HCT116 (cell line): Measurements from ENCODE around the gene GMEB2.

Source experiments
- CTCF ChIP-seq, 3 experiments: fragments of 200-600 bp in 1 of 3; sonication (generic) in 1 of 3; IDR thresholded peaks in 2 of 3; conservative IDR thresholded peaks in 1 of 3; 2 replicates each; pipeline ENCODE4 v1.5.1; 2012 to 2017; ENCODE audit warnings: low read depth in 2 of 3, low read length in 2 of 3, antibody characterized with exemption in 1 of 3, borderline replicate concordance in 1 of 3, control low read depth in 1 of 3, mild to moderate bottlenecking in 1 of 3, mixed read lengths in 1 of 3, mixed run types in 1 of 3, moderate library complexity in 1 of 3; ENCODE audit not compliant: insufficient read depth in 1 of 3
- POLR2A ChIP-seq: IDR thresholded peaks from 2 replicates; pipeline ENCODE4 v1.7.0; 2011; ENCODE audit warnings: borderline replicate concordance; ENCODE audit not compliant: insufficient read depth, insufficient read length; ENCODE audit errors: extremely low read depth
- ZBTB33 ChIP-seq: IDR thresholded peaks from 2 replicates; pipeline ENCODE4 v1.6.1; 2011; ENCODE audit warnings: mild to moderate bottlenecking, low read length, moderate library complexity; ENCODE audit not compliant: insufficient replicate concordance; ENCODE audit errors: extremely low read depth

DNA sequence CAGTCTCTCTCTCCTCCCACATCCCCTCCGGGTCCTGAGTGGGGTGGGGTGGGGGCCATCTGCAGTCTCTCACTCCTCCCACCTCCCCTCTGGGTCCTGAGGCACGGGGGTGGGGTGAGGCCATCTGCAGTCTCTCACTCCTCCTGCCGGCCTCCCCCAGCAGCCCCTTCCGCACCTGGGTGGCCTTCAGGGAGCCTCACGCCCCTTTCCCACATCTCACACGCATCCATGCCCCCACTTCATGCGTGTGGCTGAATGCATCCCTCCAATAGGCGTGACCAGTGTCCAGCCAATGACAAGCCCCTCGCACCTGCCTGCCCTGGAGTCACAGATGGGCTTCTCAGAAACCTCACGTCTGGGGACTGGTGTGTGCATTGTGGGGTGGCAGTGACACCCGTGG lies 78.4 kb downstream of the GMEB2 start:
- TF ChIP-seq CTCF (IDR thresholded peaks at IDR 0.05 in 2 of 3, conservative IDR thresholded peaks at IDR 0.05 in 1 of 3; ENCODE audit: borderline replicate concordance in 1 of 3, insufficient read depth in 1 of 3, low read depth in 2 of 3, low read length in 2 of 3) (no peak), POLR2A (no peak), ZBTB33 (no peak)
